RPMI7951 (cell line): ENCODE results near the gene RGP1. TPM values are rescaled to one million over a fixed set of nuclear protein-coding genes. Genes with fewer than 3 reads are reported as not detected.

ENCODE experiments used
- DNase-seq: peaks from one replicate; pipeline ENCODE4 v3.0.0-alpha.2; 2012; ENCODE audit warnings: low read depth
- total RNA-seq: library from RNA; depleted of rRNA; stranded (reverse); fragments of >200 nt; shearing (Covaris generic); gene quantifications from 2 replicates; pipeline ENCODE4 v1.2.3, GENCODE V29; 2014

Gene RGP1
- total RNA-seq, 1 experiment from 2014 or later, result 9.4 TPM

GRCh38 chr9:35743880-35744518 is 5.1 kb upstream of the RGP1 start:
- DNase-seq, result no peak

- no peak for DNase-seq
These were observed 3.5 kb upstream of the RGP1 start for GRCh38 chr9:35745569-35745968.

- DNase-seq, result no peak
These were observed 2.5 kb upstream of the RGP1 start for GRCh38 chr9:35746583-35746982.

DNA sequence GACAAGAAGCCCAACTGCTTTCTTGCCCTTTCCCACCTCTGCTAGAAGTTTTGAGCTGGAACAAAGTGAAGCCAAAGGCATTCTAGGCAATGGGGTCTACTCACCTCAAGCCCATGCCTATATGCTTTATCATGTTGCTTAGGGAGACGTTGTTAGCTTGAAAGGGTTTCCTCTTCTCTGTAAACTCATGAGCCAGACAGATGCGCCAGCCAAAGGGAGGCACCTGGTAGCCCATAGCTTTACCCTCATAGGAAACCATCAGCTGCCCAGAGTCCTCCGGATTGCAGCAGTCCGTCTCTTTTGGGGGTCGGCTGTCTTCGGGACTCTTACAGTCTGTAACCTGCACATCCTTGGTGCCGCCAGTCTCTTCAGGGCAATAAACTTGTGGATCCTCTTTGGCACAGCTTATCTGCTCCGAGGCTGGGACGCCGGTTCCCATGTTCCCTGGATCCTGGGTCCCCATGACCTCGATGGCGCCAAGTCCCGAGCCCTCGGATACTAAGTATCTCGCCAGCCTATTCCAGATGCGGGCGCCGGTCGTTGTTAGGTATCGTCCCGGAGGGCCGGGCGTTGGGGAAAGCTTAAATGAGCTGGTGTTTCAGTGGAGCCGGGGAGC is 737 bp upstream of the RGP1 start:
- DNase-seq, result no peak

- DNase-seq, result no peak
These were observed 598 bp downstream of the RGP1 start for GRCh38 chr9:35749515-35750255.

DNA sequence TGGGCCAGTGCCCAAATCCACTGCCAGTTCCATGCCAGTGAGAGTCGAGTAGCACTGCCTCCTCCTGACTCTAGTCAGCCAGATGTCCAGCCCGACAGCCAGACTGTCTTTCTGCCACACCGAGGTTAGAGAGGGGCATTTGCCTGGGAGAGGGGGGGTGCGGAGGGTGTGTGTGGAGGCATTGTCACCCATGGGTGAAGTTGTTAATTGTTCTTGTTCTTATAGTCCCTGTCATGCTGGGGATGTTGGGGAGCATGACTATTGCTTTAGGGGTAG is 1.1 kb downstream of the RGP1 start:
- no peak for DNase-seq

DNA sequence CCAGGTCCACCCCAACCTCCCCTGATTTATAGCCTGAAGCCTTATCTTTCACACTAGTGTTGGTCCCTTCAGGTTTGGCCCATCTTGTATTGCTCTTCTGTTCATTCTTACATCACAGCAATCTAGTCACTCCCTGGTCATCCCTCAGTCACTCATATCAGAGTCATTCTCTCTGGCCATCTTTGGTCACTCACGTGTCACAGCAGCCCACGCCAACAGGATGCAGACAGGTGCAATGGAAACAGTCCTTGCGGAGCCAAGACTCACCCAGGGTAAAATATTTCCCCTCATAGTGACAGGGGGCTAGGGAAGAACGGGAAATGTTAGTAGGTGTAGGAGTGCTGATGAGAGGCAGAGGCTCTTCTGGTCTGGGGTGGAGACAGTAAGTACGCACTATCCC is 4.4 kb downstream of the RGP1 start:
- no peak for DNase-seq

DNA sequence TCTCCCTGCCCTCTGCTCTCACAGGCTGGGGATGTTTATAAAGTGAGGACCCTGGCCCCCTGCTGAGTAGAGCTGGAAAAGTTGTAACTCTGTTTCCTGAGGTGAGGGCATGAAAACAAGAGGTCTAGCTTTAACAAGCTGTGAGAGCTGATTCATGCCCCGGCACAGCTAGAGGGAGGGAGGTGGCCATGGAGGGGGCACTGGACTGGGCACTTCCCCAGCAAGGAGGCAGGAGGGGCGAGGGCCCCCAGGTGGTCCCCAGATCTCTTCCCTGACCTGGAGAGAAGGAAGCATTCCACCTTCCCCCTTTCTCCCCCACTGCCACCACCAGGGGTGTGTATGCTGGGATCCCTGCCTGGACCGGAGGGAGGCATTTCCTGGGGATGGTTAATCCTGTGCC is 5.2 kb downstream of the RGP1 start, which contains the start of gene MSMP:
MSMP (minus strand) TSS at position 13 of the 400 bp plus-strand sequence. CDS start 147 bp downstream, outside the sequence.
- no peak for DNase-seq

GRCh38 chr9:35755071-35755470 is 6.0 kb downstream of the RGP1 start:
- no peak for DNase-seq

DNA sequence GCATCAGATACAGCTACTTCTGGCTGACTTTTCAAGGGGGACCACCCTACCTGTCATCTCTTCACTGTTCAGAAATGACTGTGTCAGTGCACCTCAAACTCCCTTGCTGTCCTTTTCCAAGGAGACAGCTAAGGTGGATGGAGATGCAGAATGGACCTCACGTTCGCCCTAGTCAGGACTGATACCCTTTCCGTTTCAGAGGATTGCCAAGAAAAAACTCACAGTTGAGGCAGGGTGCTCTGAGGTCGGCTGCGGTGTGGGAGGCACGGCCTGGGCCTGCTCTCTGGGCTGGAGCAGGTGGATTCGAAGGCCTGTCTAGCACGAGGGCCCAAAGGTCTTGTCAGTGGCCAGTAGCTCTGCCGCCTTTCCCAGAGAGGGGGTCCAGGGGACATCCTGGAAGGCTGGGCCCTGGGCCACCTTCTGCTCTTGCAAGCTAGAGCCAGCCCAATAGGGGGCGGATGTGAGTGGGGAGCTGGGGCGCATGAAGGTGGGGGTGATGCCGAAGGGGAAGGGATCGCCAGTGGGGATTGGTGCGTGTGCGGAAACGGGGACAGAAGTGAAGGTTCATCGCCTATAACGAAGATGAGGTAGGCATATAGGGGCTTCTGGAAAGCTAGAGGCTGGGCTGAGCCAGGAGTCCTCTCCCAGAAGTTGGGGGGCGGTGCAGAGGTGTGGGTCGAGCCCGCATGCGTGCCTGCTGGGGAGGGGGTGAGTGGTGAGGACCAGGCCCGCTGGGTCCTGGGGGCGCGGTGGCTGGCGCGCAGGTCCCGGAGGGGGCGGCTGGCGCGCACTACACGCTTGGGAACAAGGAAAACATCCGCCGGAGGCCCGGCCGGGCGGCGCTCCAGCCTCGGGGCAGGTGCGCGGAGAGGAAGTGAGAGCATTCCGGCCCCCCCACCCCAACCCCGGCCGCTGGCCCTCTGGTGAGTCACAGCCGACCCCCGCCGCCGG is 7.5 kb downstream of the RGP1 start:
- peak; percentile 22 for DNase-seq

DNA sequence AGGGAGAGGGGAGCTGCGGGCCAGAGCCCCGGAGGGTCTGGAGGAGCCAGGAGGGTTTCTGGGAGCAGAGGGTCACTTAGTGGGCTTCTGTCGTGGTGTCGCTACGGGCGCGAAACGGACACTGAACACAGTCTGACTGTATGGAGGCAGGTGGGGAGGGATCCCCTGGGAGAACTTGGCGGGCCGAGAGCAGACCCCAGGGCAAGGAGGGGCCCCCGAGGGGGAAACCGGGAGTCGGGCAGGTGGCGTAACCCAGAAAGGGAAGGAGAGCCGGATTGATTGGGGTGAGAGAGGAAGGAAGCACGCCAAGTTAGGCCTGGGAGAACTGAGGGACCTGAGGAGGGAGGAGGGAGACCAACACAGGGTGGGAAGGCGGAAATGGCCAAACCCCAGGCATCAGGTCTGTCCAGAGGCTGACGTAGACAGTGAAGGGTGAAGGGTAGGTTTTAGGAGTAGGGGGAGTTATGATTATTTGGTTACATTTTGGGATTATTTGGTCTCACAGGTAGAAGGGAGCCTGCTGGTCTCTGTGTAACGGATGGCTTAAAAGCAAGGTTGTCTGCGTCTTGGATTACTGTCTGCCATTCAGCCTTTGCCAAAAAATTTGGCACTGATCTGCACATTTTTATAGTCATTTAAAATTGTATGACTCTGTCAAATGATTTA is 8.3 kb downstream of the RGP1 start:
- DNase-seq, result no peak

- DNase-seq, result no peak
These were observed 8.8 kb downstream of the RGP1 start for GRCh38 chr9:35757892-35758275.

GRCh38 chr9:35758475-35759050 is 9.5 kb downstream of the RGP1 start:
- DNase-seq, result no peak

DNA sequence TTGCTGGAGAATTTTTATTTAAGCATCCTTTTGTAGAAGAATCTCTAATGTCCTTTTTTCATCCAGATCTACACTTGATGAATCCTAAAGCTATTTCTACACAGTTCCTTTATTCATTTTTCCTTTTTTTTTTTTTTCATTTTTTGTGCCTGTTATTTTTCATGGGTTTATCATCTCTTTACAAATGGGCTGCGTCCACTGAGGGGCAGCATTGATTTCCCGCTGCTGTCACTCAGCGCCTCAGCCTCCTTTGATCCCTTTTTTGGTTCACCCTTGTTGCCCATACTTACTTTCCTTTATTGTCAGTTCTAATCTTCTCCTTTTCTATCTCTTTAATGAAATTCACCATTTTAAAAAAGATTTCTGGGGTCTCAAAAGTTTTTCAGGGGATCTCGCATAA is 10.7 kb downstream of the RGP1 start:
- DNase-seq, result no peak

GRCh38 chr9:35760651-35761050 is 11.6 kb downstream of the RGP1 start:
- peak; percentile 47 for DNase-seq

DNA sequence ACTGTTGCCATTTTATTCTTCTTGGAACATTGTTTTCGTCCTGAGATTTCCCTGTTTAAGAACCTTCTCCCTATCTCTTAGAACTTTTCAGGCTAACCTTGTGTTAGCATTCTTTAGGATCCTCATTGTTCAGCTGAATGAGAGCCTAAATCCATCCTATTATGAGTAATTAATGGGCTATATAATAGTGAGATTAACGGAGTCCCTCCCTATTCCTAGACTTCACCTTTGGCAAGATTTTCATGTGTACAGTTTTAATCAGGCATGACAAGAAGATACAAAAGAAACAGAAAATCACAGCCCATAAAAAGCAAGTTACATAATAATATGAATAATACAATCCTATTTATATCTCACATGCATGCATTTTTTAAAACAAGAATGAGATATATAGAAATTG is 14.1 kb downstream of the RGP1 start:
- DNase-seq, result no peak

GRCh38 chr9:35763803-35764202 is 14.7 kb downstream of the RGP1 start:
- DNase-seq, result no peak

DNA sequence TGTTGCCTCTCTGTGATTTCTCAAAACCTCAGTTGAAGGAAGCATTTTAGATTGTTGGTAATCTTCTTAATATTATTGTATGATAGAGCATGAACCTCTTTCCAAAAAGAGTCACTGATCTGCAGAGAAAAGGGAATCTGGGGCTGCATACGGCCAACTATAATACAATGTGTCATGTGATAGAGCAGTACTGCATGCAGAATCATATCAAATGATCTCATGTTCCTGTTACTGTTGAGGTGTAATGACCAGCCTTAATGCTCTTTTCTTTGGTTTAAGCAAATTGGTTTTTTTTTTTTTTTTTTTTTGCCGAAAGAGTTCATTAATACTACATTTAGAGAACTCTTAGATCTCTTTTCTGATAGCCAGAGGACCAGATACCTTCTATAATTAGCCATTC is 17.9 kb downstream of the RGP1 start:
- DNase-seq, result no peak

GRCh38 chr9:35767458-35767857 is 18.4 kb downstream of the RGP1 start:
- no peak for DNase-seq

GRCh38 chr9:35769763-35770162 is 20.7 kb downstream of the RGP1 start:
- no peak for DNase-seq

GRCh38 chr9:35771075-35771433 is 22.0 kb downstream of the RGP1 start:
- DNase-seq, result no peak
